Measurements from ENCODE around the gene ACR. TPM values are rescaled to one million over a fixed set of nuclear protein-coding genes. Genes with fewer than 3 reads are reported as not detected.
A peak's percentile ranks its signal among the peaks of the same experiment; 100 is the strongest.
"Not testable (repeated sequence)": the region's sequence is repeated elsewhere in the genome, so short reads cannot be mapped to it uniquely, and the experiment has no call there.

ACR gene
- total and polyA plus RNA-seq, 2 donors from 2014 or later = 1.0 to 1.6 TPM

DNA sequence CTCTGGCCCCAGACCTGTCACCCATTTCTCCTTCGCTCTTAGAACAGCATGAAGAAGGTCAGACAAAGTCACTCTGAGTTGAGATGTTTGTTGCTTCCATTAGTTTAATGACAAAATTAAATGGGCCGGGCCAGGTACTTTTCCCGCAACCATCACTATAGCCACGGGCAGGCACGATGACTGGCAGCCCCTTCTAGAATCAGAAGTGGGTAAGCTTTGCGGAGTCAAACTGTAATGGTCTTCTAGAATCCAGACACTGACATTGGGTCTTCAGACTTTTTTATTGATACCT lies 2.3 kb upstream of the ACR start:
- H3K4me3 ChIP-seq (ENCODE audit: low read length in 3 of 3) = no peak overlapping the region
- H3K27ac ChIP-seq (ENCODE audit: low read depth in 2 of 2, low read length in 2 of 2) = no peak overlapping the region
- no peaks in the 10 kb centered on the region for H3K36me3 ChIP-seq (ENCODE audit: control insufficient read depth in 2 of 3, insufficient read depth in 3 of 3, low read length in 3 of 3)
- FAIRE-seq = no peak
- H3K4me1 ChIP-seq (ENCODE audit: control insufficient read depth in 2 of 3, insufficient read depth in 2 of 3, low read depth in 1 of 3, low read length in 3 of 3) = no peaks in the 10 kb centered on the region
- no peaks in the 10 kb centered on the region for H3K27me3 ChIP-seq (ENCODE audit: control insufficient read depth, insufficient read depth, low read length)
- DNase-seq = no peak
- no peak for TF ChIP-seq CTCF (IDR thresholded peaks at IDR 0.05; ENCODE audit: borderline replicate concordance, extremely low read depth, insufficient read depth)
- intact Hi-C loops (cut with DNase I) = no loop called here
- no peak overlapping the region for H3K9ac ChIP-seq (ENCODE audit: low read length in 3 of 3)
- no peaks in the 10 kb centered on the region for H3K9me3 ChIP-seq (ENCODE audit: control insufficient read depth in 2 of 3, insufficient read depth in 1 of 3, low read length in 3 of 3)

DNA sequence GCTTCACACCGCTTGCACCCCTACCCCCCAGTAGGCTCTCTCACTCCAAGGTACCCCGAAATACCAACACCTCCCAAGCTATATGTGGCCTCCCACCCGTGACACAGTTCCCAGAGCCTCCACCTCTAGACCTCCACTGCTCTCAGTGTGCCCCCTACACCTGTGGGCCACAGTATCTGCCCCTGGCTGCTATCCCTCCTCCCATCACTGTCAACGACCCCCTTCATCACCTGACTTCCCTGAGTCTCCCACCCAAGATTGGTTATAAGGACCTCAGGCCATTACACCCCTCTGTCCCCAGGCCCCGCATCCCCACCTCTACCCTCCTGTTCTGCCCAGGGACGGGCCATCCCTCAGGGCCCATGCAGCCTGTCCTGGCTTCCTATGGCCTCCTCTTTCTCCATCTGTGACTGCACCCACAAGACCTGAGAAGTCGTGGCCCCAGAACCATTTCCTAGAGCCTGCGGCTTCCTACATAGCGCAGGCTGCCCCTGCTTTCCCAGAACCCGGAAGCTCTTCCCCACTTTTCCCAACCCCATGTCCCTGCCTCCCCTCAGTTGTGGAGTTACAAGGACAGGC lies 734 bp downstream of the ACR start:
- Histone ChIP-seq H3K4me1 (ENCODE audit: control insufficient read depth in 2 of 3, insufficient read depth in 2 of 3, low read depth in 1 of 3, low read length in 3 of 3) (no peaks in the 10 kb centered on the region), H3K4me3 (ENCODE audit: low read length in 3 of 3) (no peak overlapping the region), H3K27me3 (ENCODE audit: control insufficient read depth, insufficient read depth, low read length) (no peaks in the 10 kb centered on the region), H3K9me3 (ENCODE audit: control insufficient read depth in 2 of 3, insufficient read depth in 1 of 3, low read length in 3 of 3) (no peaks in the 10 kb centered on the region), H3K36me3 (ENCODE audit: control insufficient read depth in 2 of 3, insufficient read depth in 3 of 3, low read length in 3 of 3) (no peaks in the 10 kb centered on the region), H3K9ac (ENCODE audit: low read length in 3 of 3) (no peak overlapping the region), H3K27ac (ENCODE audit: low read depth in 2 of 2, low read length in 2 of 2) (no peak overlapping the region)
- peak in 1 of 5 donors; percentile 29 for DNase-seq
- intact Hi-C loops (cut with DNase I) = no loop called here
- no peak for FAIRE-seq
- TF ChIP-seq CTCF (IDR thresholded peaks at IDR 0.05; ENCODE audit: borderline replicate concordance, extremely low read depth, insufficient read depth) = no peak

- no peaks in the 10 kb centered on the region for H3K4me1 ChIP-seq (ENCODE audit: control insufficient read depth in 2 of 3, insufficient read depth in 2 of 3, low read depth in 1 of 3, low read length in 3 of 3)
- no peak for TF ChIP-seq CTCF (IDR thresholded peaks at IDR 0.05; ENCODE audit: borderline replicate concordance, extremely low read depth, insufficient read depth)
- intact Hi-C loops (cut with DNase I) = no loop called here
- H3K9me3 ChIP-seq (ENCODE audit: control insufficient read depth in 2 of 3, insufficient read depth in 1 of 3, low read length in 3 of 3) = no peaks in the 10 kb centered on the region
- DNase-seq (peak in 3 of 5 donors; percentile 7 to 43 (median 16)), FAIRE-seq (no peak)
- H3K27me3 ChIP-seq (ENCODE audit: control insufficient read depth, insufficient read depth, low read length) = no peaks in the 10 kb centered on the region
- H3K27ac ChIP-seq (ENCODE audit: low read depth in 2 of 2, low read length in 2 of 2) = no peak overlapping the region
- H3K36me3 ChIP-seq (ENCODE audit: control insufficient read depth in 2 of 3, insufficient read depth in 3 of 3, low read length in 3 of 3) = no peaks in the 10 kb centered on the region
- no peak overlapping the region for H3K4me3 ChIP-seq (ENCODE audit: low read length in 3 of 3)
- no peak overlapping the region for H3K9ac ChIP-seq (ENCODE audit: low read length in 3 of 3)
Observed at GRCh38 chr22:50739279-50739691, 1.3 kb downstream of the ACR start.

DNA sequence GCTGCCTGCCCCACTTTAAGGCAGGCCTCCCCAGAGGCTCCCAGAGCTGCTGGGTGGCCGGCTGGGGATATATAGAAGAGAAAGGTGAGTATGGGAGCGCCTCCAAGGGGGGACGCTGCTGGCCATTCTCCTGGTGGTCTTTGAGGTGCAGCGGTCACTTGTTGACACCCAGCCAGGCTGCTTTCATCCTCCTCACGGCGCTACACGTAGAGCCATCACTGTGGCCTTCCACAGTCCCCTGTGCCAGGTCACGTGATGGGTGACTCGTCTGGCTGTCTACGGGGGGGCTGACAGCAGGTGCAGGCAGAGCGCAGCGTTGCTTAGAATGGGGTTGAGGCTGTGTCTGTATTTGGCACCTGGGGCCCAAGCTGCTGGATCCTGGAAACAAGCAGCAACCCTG lies 1.9 kb downstream of the ACR start:
- H3K9ac ChIP-seq (ENCODE audit: low read length in 3 of 3) = no peak overlapping the region
- no peak overlapping the region for H3K27ac ChIP-seq (ENCODE audit: low read depth in 2 of 2, low read length in 2 of 2)
- FAIRE-seq (no peak), DNase-seq (peak in 2 of 5 donors; percentile 20 to 38)
- no peak for TF ChIP-seq CTCF (IDR thresholded peaks at IDR 0.05; ENCODE audit: borderline replicate concordance, extremely low read depth, insufficient read depth)
- no peaks in the 10 kb centered on the region for H3K4me1 ChIP-seq (ENCODE audit: control insufficient read depth in 2 of 3, insufficient read depth in 2 of 3, low read depth in 1 of 3, low read length in 3 of 3)
- no peak overlapping the region for H3K4me3 ChIP-seq (ENCODE audit: low read length in 3 of 3)
- intact Hi-C loops (cut with DNase I) = no loop called here
- H3K36me3 ChIP-seq (ENCODE audit: control insufficient read depth in 2 of 3, insufficient read depth in 3 of 3, low read length in 3 of 3) = no peaks in the 10 kb centered on the region
- H3K27me3 ChIP-seq (ENCODE audit: control insufficient read depth, insufficient read depth, low read length) = no peaks in the 10 kb centered on the region
- H3K9me3 ChIP-seq (ENCODE audit: control insufficient read depth in 2 of 3, insufficient read depth in 1 of 3, low read length in 3 of 3) = no peaks in the 10 kb centered on the region

DNA sequence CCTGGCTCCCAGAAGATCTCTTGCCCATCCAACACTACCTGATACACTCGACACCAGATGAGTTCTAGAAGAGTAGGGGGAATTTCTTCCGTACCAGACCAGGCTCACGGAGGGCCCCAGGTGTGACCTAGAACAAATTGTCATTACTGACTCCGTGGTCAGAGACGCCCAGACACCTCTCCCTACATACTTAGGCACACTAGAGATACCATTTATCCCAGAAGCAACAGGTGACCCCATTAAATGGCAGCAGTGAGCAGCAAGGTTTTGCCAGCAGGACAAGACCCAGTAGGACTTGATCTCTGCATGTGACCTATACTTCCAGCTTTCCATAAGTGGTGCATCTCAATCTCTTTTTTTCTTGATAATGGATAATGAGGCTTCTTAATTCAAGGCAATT lies 2.7 kb downstream of the ACR start:
- not testable (repeated sequence) for H3K4me3 ChIP-seq (ENCODE audit: low read length in 3 of 3); FAIRE-seq; DNase-seq

GRCh38 chr22:50744424-50744823 lies 6.4 kb downstream of the ACR start:
- H3K27ac ChIP-seq (ENCODE audit: low read depth in 2 of 2, low read length in 2 of 2); FAIRE-seq; H3K4me1 ChIP-seq (ENCODE audit: control insufficient read depth in 2 of 3, insufficient read depth in 2 of 3, low read depth in 1 of 3, low read length in 3 of 3); H3K9ac ChIP-seq (ENCODE audit: low read length in 3 of 3); H3K36me3 ChIP-seq (ENCODE audit: control insufficient read depth in 2 of 3, insufficient read depth in 3 of 3, low read length in 3 of 3); intact Hi-C loops (cut with DNase I); H3K9me3 ChIP-seq (ENCODE audit: control insufficient read depth in 2 of 3, insufficient read depth in 1 of 3, low read length in 3 of 3); H3K27me3 ChIP-seq (ENCODE audit: control insufficient read depth, insufficient read depth, low read length); H3K4me3 ChIP-seq (ENCODE audit: low read length in 3 of 3): not testable (repeated sequence)
- peak in 2 of 5 donors; percentile 7 to 26 for DNase-seq

More for the DNA sequence above, 2.7 kb downstream of the ACR start:
- H3K9me3 ChIP-seq (ENCODE audit: control insufficient read depth in 2 of 3, insufficient read depth in 1 of 3, low read length in 3 of 3); H3K9ac ChIP-seq (ENCODE audit: low read length in 3 of 3); H3K4me1 ChIP-seq (ENCODE audit: control insufficient read depth in 2 of 3, insufficient read depth in 2 of 3, low read depth in 1 of 3, low read length in 3 of 3); H3K27me3 ChIP-seq (ENCODE audit: control insufficient read depth, insufficient read depth, low read length); H3K27ac ChIP-seq (ENCODE audit: low read depth in 2 of 2, low read length in 2 of 2); H3K36me3 ChIP-seq (ENCODE audit: control insufficient read depth in 2 of 3, insufficient read depth in 3 of 3, low read length in 3 of 3); intact Hi-C loops (cut with DNase I): not testable (repeated sequence)

Data from kidney (tissue), 14 donors.